A673 (cell line): ENCODE measurements around the gene TAS1R3. TPM values are rescaled to one million over a fixed set of nuclear protein-coding genes. Genes with fewer than 3 reads are reported as not detected.

Experiments used
- BruUV-seq: library from RNA; stranded (reverse); fragments of 400-500 nt; replicated peaks from 2 replicates; lab custom pipeline; 2021; lab: Mats Ljungman, UMichigan
- CTCF ChIA-PET: fragments of 300-600 bp; sonication (Branson Sonifier 250); formaldehyde crosslinking; loops from one replicate; lab custom pipeline; 2022; ENCODE audit warnings: antibody characterized with exemption; lab: Charles Lee
- POLR2A ChIA-PET: fragments of 300-600 bp; sonication (Branson Sonifier 250); formaldehyde crosslinking; loops from one replicate; lab custom pipeline; 2022; ENCODE audit warnings: antibody characterized with exemption; ENCODE audit not compliant: low non-redundant PET; lab: Charles Lee
- DNase-seq: peaks from one replicate; pipeline ENCODE4 v3.0.0-alpha.2; 2015; ENCODE audit warnings: low spot score
- H3K27ac ChIP-seq: fragments of 200-600 bp; sonication (generic); 2 replicates; pipeline ENCODE4 v1.5.1; 2016; ENCODE audit warnings: mixed run types, low read depth, mild to moderate bottlenecking, mixed read lengths, antibody characterized with exemption, low read length; ENCODE audit not compliant: poor library complexity, severe bottlenecking
- H3K27me3 ChIP-seq: fragments of 200-600 bp; sonication (generic); replicated peaks from 2 replicates; pipeline ENCODE4 v1.6.1; 2017; ENCODE audit warnings: mixed run types, low read depth, mild to moderate bottlenecking, mixed read lengths, antibody characterized with exemption, low read length; ENCODE audit not compliant: insufficient read depth, poor library complexity
- H3K36me3 ChIP-seq: fragments of 200-600 bp; sonication (generic); 2 replicates; pipeline ENCODE4 v1.6.1; 2016; ENCODE audit warnings: mixed run types, mild to moderate bottlenecking, mixed read lengths, antibody characterized with exemption, low read length; ENCODE audit not compliant: insufficient read depth, poor library complexity, severe bottlenecking
- H3K4me1 ChIP-seq: fragments of 200-600 bp; sonication (generic); 2 replicates; pipeline ENCODE4 v1.6.1; 2017; ENCODE audit warnings: mixed run types, mild to moderate bottlenecking, mixed read lengths, antibody characterized with exemption, low read length; ENCODE audit not compliant: insufficient read depth, poor library complexity, severe bottlenecking
- H3K4me3 ChIP-seq: fragments of 200-600 bp; sonication (generic); 2 replicates; pipeline ENCODE4 v1.5.1; 2016; ENCODE audit warnings: low read depth, mixed run types, mild to moderate bottlenecking, mixed read lengths, low read length; ENCODE audit not compliant: poor library complexity, severe bottlenecking
- H3K9me3 ChIP-seq: fragments of 200-600 bp; sonication (generic); 2 replicates; pipeline ENCODE4 v1.6.1; 2016; ENCODE audit warnings: mixed run types, low read depth, mild to moderate bottlenecking, mixed read lengths, antibody characterized with exemption, low read length; ENCODE audit not compliant: poor library complexity, severe bottlenecking
- CTCF ChIP-seq: fragments of 300-800, 200-600 bp; sonication (generic); conservative IDR thresholded peaks from 2 replicates; pipeline ENCODE4 v1.5.1; 2017; ENCODE audit warnings: low read depth, mild to moderate bottlenecking, antibody characterized with exemption, low read length, moderate library complexity, mixed read lengths
- EZH2 ChIP-seq: fragments of 200-600 bp; sonication (generic); IDR thresholded peaks from 2 replicates; pipeline ENCODE4 v1.6.1; 2017; ENCODE audit warnings: borderline replicate concordance, low read depth, mild to moderate bottlenecking, mixed read lengths, antibody characterized with exemption, low read length; ENCODE audit not compliant: poor library complexity, severe bottlenecking
- intact Hi-C: fragments of 100-400 bp; cut with micrococcal nuclease; formaldehyde crosslinking; loops from one replicate; pipeline ENCODE4 v1.10.0; 2022; ENCODE audit not compliant: unreplicated experiment
- total RNA-seq: library from RNA; stranded (reverse); gene quantifications from 2 replicates; pipeline ENCODE4 v1.2.3, GENCODE V29; 2021

Gene TAS1R3
- total RNA-seq, 1 experiment from 2014 or later: 0.21 TPM

GRCh38 chr1:1283821-1284220 lies 47.3 kb upstream of the TAS1R3 start:
- Histone ChIP-seq H3K4me1 (no peaks in the 10 kb centered on the region), H3K27me3 (no peaks in the 10 kb centered on the region), H3K9me3 (no peaks in the 10 kb centered on the region), H3K36me3 (no peaks in the 10 kb centered on the region), H3K4me3 (no peak overlapping the region), H3K27ac (no peak overlapping the region)
- DNase-seq: peak; percentile 56
- intact Hi-C loops: no loop called here
- TF ChIP-seq EZH2 (no peak), CTCF (no peak)
- BruUV-seq: no TSS peak
- POLR2A ChIA-PET: no interaction called here
- CTCF ChIA-PET: no interaction called here

GRCh38 chr1:1284221-1285101 lies 46.6 kb upstream of the TAS1R3 start:
- DNase-seq: no peak
- no peaks in the 10 kb centered on the region for H3K9me3 ChIP-seq
- TF ChIP-seq EZH2: no peak
- TF ChIP-seq CTCF: no peak
- H3K27me3 ChIP-seq: no peaks in the 10 kb centered on the region
- no TSS peak for BruUV-seq
- H3K27ac ChIP-seq: no peak overlapping the region
- intact Hi-C loops: no loop called here
- POLR2A ChIA-PET: no interaction called here
- CTCF ChIA-PET: interaction anchor here (0.6 kb wide), 1 partner anchor 188 kb away, joined by 6 read pairs; no protein-coding TSS in a partner anchor
- H3K36me3 ChIP-seq: no peaks in the 10 kb centered on the region
- H3K4me1 ChIP-seq: no peaks in the 10 kb centered on the region
- H3K4me3 ChIP-seq: no peak overlapping the region

GRCh38 chr1:1285102-1285571 lies 45.9 kb upstream of the TAS1R3 start:
- BruUV-seq: no TSS peak
- Histone ChIP-seq H3K4me3 (no peak overlapping the region), H3K4me1 (no peaks in the 10 kb centered on the region), H3K9me3 (no peaks in the 10 kb centered on the region), H3K27me3 (no peaks in the 10 kb centered on the region), H3K36me3 (no peaks in the 10 kb centered on the region), H3K27ac (no peak overlapping the region)
- ChIA-PET CTCF (no interaction called here), POLR2A (no interaction called here)
- no peak for TF ChIP-seq EZH2
- no peak for TF ChIP-seq CTCF
- DNase-seq: no peak
- intact Hi-C loops: no loop called here
